GM18951 (cell line): ENCODE measurements around the gene NDUFS7.

Experiments used
- POLR2A ChIP-seq: IDR thresholded peaks from 4 replicates; pipeline ENCODE4 v1.6.1; 2011; ENCODE audit warnings: mild to moderate bottlenecking; ENCODE audit not compliant: insufficient read length, insufficient read depth; ENCODE audit errors: extremely low read depth
- in situ Hi-C: fragments of 300-500 bp; cut with MboI; formaldehyde crosslinking; loops from one replicate; pipeline ENCODE4 v1.12.0; 2022; ENCODE audit warnings: low sequenced_read_pairs, mixed read lengths, inconsistent platforms; ENCODE audit not compliant: unreplicated experiment

Gene NDUFS7

DNA sequence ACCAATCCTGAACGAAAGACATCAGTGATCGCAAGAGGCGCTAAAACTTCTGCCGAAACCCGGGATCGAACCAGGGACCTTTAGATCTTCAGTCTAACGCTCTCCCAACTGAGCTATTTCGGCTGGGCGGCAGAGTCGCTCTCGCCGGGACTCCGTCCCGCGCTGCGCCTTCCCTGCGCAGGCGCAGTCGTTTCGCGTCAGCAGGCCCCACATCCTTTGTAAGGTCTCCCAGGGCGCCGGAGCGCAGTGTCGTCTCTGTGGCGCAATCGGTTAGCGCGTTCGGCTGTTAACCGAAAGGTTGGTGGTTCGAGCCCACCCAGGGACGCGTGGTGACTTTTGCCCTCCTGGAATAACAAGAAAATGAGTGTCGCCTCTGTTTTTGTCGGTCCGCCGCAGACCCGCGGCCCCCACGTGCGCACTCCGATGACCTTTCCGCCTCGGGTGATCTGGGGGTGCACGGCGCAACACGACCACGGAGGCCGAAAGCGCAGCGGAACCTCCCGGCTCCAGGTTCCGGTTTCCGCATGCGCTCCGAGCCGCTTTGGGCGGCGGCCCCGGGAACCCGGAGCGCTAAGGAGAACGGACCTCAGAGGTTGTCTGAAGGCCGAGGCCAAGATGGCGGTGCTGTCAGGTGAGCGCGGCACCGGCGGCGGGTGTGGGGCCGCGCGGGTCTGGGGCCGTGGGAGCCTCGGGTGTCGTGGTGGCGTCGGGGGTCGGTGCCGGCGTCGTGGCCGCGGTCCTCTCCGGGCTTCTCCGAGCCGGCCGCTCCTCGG is at the start of gene NDUFS7:
TSS of gene NDUFS7 (plus strand) at position 596 of the 773 bp plus-strand sequence. CDS start at position 616, 20 bp downstream.
- peak; percentile 83 for TF ChIP-seq POLR2A
- in situ Hi-C loops = no loop called here

DNA sequence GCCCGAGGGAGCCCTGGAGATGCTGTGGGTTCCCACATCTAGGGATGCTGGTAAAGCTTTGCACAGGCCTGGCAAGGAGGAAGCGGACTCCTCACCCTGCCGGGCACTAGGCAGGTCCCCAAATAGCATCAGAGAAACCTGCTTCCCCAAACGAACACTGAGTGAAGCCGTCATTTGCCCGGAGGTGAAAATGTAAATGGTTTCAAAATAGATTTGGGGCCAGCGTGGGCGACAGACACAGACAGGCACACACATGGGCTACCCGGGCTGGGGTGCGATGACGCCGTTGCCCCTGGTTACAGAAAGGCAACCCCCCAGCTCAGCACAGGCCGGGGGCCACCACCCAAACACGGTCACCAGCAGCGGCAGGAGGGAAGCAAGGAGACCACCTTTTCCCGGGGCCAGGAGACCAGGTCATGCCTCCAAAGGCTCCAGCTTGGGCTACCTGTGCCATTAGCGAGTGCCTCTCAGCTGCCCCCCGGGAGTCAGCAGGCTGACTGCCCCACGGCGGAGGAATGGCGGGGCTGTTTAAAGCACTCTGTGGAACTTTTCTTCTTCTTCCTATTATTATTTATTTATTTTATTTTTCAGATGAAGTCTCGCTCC is 47.5 kb upstream of the NDUFS7 start:
- no peak for TF ChIP-seq POLR2A
- in situ Hi-C loops = no loop called here

- in situ Hi-C loops = no loop called here
- TF ChIP-seq POLR2A = no peak
Observed at GRCh38 chr19:1340681-1341469, 42.8 kb upstream of the NDUFS7 start.

- TF ChIP-seq POLR2A = no peak
- in situ Hi-C loops = no loop called here
Observed at GRCh38 chr19:1343041-1343440, 40.7 kb upstream of the NDUFS7 start.

DNA sequence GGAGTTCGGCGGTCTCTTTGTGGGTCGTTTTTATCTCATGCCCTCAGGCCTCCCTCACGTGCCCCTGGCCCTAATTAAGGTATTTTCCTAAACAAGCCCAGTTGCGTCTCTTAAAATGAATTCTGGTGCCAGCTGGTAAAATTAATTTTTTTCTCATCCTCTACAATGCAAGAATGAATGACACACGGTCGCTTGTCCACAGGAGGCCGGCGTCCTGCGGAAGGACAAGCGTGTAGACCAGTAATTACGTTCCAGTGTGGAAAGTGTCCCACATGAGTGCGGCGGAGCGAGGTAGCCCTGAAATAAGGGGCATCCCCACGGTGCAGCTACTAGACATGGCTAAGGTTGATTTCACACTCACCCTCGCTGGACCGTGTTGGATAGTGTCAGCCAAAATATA is 34.5 kb upstream of the NDUFS7 start:
- in situ Hi-C loops = no loop called here

GRCh38 chr19:1350867-1351266 is 32.8 kb upstream of the NDUFS7 start:
- no peak for TF ChIP-seq POLR2A
- in situ Hi-C loops = no loop called here

More for the DNA sequence above, 34.5 kb upstream of the NDUFS7 start:
- TF ChIP-seq POLR2A = no peak

DNA sequence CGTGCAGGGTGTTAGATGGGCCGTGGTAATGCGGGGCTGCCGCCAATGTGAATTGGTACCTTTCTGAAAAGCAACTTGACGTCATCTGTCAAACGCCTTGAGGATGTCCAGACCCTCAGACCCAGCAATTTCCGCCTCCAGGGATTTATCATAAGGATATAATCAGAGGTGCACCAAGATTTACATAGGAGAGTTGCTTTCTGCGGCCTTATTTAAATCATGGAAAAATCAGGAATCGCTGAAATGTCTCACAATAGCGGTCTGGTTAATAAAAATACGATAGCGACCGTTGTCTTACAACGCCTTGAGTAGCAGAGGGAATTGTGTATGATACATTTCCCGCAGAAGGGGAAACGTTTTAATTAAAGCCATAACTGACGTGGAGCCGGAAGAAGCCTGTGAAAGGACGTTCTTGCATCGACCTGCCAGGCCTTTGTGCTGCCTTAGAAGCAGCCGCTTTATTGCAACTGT is 32.3 kb upstream of the NDUFS7 start:
- in situ Hi-C loops = no loop called here
- TF ChIP-seq POLR2A = no peak

DNA sequence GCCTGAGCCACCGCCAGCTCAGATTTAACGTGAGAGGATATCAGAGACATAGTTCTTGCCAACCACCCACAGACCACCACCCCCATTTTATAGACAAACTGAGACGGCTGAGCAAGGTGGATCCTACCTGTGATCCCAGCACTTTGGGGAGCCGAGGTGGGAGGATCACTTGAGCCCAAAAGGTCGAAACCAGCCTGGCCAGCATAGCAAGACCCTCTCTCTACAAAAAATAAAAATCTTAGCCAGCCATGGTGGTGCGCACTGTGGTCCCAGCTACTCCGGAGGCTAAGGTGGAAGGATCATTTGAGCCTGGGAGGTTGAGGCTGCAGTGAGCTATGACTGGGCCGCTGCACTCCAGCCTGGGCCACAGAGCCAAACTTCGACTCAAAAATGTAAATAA is 30.6 kb upstream of the NDUFS7 start:
- in situ Hi-C loops = no loop called here
- TF ChIP-seq POLR2A = no peak

DNA sequence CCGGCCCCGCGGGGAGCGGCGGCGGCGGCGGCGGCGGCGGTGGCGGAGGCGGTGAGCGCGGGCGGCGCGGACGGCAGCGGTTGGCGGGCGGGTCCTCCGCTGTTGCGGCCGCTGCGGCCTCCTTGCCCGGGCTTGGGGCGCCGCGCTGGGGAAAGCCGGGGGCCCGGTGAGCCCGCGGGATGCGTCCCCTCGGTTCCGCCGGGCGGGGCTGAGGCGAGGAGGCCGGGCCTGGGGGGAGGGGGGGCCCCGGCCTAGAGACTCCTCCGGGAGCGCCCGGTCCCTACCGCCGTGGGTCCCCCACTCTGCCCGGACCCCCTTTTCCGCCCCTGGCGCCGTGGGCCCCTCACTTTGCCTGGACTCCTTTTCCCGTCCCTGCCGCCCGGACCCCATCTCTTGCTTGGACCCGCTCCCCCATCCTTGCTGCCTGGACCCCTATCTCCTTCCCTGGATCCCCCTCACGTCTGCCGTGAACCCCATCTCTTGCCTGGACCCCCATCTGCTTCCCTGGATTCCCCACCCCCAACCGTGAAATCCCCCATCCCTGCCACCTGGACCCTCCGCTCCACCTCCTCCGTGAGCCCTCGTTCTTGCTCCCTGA is 28.6 kb upstream of the NDUFS7 start:
- in situ Hi-C loops = no loop called here
- peak; percentile 40 for TF ChIP-seq POLR2A

GRCh38 chr19:1355568-1356507 is 27.9 kb upstream of the NDUFS7 start:
- in situ Hi-C loops = no loop called here
- TF ChIP-seq POLR2A = no peak

DNA sequence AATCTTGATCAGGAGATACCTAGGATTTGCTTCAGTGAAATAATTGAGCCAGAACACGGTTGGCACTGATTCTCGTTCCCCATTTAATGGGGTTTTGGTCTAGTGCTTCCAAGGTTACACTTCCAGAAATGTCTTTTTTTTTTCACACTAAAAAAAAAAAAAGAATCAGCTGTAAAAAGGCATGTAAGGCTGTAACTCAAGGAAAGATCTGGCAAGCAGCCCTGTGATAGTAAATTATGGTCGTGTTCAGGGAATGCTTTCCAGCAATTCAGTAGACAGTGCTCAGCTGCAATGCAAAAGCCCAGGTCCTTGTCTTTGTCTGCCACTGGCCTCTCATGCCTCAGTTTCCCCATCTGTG is 27.2 kb upstream of the NDUFS7 start:
- in situ Hi-C loops = no loop called here
- no peak for TF ChIP-seq POLR2A

GRCh38 chr19:1357531-1358109 is 26.1 kb upstream of the NDUFS7 start:
- in situ Hi-C loops = no loop called here
- TF ChIP-seq POLR2A = no peak
